Measurements from ENCODE around the gene ARHGAP33.

DNA sequence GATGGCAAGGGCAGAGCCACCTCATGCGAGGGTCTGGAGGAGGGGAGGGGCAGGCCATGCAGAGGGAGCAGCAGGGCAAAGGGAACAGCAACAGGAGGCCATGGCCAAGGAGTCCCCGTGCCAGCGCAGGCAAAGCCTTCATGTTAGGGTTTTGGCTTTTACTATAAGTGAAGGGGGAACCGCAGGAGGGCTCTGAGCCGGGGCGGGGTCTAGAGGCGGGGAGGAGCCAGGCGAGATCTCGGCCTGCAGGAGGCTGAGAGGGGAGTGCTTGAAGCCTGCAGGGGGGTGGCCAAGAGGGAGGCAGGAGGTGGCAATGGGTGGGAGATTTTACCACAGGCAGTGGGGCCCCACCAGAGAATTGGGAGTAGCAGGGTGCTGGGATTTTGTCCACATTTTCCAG lies 6.3 kb downstream of the ARHGAP33 start:
- no peak for TF ChIP-seq CTCF (IDR thresholded peaks at IDR 0.05)
- no peak for TF ChIP-seq POLR2A (IDR thresholded peaks at IDR 0.05)

Data from thyroid gland (tissue), 4 donors.